ENCODE results near the gene CDH11.

CDH11 gene

DNA sequence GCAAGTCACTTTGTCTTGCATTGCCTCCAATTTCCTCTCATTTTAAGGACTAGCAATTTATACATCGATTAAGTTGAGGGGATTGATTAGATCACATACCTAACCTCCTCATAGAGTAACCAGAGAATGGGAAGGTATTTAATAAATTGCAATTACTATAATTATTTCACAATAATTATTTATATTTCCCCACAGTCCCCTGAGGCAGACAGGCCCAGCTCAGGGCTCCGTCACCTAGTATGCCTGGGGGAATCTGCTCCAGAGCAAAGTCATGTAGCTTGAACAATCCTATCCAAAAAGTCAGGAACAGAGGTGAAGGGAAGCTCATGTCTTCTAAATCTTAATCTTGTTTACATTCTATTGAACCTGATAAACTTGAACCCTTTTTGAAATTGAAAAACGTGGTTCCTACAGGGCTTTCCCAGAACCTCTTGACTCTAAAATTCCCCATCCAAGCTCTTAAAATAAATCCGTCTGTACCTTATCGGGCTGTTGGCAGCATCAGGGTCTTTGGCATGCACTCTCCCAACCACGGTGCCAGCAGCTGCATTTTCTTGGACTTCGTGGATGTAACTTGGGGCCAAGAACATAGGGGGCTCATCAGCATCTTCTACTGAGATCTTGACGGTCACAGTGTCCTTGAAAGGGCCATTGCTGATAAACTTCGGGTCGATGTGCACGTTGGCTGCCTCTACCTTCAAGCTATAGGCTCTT, 140.1 kb downstream of the CDH11 start:
- in situ Hi-C loops (cut with MboI; ENCODE audit: low pct_unique_long_range_greater_than_20kb, low sequenced_read_pairs, unreplicated experiment) = no loop called here
- DNase-seq (ENCODE audit: low spot score) = no peak
- TF ChIP-seq, protein P1, sequence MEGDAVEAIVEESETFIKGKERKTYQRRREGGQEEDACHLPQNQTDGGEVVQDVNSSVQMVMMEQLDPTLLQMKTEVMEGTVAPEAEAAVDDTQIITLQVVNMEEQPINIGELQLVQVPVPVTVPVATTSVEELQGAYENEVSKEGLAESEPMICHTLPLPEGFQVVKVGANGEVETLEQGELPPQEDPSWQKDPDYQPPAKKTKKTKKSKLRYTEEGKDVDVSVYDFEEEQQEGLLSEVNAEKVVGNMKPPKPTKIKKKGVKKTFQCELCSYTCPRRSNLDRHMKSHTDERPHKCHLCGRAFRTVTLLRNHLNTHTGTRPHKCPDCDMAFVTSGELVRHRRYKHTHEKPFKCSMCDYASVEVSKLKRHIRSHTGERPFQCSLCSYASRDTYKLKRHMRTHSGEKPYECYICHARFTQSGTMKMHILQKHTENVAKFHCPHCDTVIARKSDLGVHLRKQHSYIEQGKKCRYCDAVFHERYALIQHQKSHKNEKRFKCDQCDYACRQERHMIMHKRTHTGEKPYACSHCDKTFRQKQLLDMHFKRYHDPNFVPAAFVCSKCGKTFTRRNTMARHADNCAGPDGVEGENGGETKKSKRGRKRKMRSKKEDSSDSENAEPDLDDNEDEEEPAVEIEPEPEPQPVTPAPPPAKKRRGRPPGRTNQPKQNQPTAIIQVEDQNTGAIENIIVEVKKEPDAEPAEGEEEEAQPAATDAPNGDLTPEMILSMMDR (IDR thresholded peaks at IDR 0.05; ENCODE audit: extremely low read depth, insufficient read depth, missing control alignments) = no peak

DNA sequence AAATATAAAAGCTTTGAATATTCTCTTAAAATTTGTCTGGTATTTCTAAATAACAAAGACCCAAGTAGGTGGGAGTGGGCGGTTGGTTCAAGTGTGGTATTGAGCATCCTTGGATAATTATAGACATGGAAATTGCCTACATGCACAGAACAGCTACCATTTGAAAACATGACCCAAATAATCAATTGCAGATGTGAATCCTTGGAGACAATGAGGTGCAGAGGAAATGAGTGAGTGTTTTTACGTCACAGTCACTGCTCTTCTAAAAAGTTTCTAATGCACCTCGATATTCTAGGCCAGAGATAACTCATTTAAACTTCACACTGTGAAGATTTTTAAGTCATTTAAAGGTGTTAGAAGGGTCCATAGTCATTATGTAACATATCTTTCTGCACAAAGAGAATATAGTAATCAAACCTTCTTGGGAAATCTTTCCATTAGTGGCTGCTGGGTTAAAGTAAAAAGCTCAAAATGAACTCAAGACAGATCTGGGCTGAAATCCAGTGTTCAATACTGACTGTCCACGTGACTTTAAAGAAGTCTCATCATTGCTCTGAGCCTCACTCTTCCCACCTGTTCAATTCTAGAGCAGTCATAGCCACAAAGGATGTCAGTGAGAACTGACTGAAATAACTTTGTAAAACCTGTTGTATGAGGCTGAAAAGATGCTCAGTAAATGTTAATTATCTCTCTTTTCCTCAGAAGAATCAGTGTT, 144.5 kb downstream of the CDH11 start:
- TF ChIP-seq, protein P1 (IDR thresholded peaks at IDR 0.05; ENCODE audit: extremely low read depth, insufficient read depth, missing control alignments) = no peak
- in situ Hi-C loops (cut with MboI; ENCODE audit: low pct_unique_long_range_greater_than_20kb, low sequenced_read_pairs, unreplicated experiment) = no loop called here
- DNase-seq (ENCODE audit: low spot score) = no peak

DNA sequence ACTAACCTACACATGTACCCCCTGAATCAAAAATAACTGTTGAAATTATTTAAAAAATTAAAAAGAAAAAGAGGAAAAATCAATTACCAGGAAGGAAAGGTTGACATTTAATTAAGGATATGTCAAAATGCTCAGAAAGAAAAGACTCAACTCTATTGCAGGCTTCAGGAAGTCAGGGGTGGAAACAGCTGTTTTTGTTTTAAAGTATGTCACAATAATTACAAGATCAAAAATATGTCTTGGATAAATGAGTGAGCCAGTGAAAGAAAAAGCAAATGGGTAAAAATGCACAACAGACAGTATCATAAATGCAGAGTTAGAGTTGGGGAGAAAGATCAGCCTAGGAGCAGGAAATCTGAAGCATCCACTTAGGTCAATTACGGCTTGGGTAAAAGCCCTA, 146.0 kb downstream of the CDH11 start:
- in situ Hi-C loops (cut with MboI; ENCODE audit: low pct_unique_long_range_greater_than_20kb, low sequenced_read_pairs, unreplicated experiment) = no loop called here
- TF ChIP-seq, protein P1 (IDR thresholded peaks at IDR 0.05; ENCODE audit: extremely low read depth, insufficient read depth, missing control alignments) = no peak
- DNase-seq (ENCODE audit: low spot score) = no peak

DNA sequence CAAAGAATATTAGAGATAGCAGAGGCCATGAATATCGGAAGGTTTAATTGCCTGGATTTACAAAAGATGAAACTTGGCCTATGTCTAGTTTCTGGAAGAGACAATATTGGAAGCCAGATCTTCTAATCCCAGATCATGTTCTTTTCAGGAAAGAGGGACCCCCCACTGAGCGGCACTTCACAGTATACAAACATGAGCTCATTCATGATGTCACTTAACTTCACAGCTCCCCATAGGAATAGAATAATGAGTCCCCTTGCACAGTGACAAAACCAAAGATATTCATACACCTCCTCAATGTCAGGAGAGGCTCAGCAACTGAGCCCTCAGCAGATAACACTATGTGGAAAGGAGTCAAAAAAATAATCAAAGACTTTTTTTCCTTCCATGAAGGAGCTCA, 147.5 kb downstream of the CDH11 start:
- DNase-seq (ENCODE audit: low spot score) = no peak
- TF ChIP-seq, protein P1 (IDR thresholded peaks at IDR 0.05; ENCODE audit: extremely low read depth, insufficient read depth, missing control alignments) = no peak
- in situ Hi-C loops (cut with MboI; ENCODE audit: low pct_unique_long_range_greater_than_20kb, low sequenced_read_pairs, unreplicated experiment) = no loop called here

DNA sequence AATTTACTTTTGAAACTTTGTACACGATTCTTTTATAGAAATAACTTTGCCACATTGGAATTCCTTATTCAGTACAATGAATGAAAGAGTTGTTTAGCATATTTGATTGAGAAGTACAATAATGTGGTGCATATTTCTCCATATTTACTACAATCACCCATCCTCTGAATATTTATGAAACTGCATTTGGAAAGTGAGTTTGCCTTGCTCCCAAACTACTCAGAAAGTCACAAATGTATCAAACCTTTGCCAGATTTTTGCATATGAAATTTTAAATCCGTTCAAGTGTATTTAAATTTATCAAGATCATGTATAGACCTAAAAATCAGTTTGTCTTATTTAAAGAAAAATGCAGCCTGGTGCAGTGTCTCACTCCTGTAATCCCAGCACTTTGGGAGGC, 148.7 kb downstream of the CDH11 start:
- TF ChIP-seq, protein P1 (IDR thresholded peaks at IDR 0.05; ENCODE audit: extremely low read depth, insufficient read depth, missing control alignments) = no peak
- no peak for DNase-seq (ENCODE audit: low spot score)
- in situ Hi-C loops (cut with MboI; ENCODE audit: low pct_unique_long_range_greater_than_20kb, low sequenced_read_pairs, unreplicated experiment) = no loop called here

DNA sequence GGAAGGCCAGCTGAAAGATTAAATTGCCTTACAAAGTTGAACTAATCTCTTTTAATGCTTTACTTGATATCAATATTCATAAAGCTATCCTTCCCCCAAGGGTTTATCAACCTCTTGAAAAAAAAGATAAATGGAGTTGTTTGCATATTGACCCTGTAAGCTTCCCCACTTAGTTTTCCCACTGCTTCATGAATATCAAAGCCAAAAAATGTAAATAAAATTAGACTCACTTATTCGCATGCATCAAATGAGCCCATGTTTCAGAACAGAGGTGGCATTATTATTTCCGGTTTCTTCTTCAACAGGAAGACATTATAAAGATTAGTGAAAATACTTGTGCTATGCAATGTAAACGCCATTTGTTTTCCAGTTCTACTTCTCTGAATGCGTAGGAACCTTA, 150.7 kb downstream of the CDH11 start:
- DNase-seq (ENCODE audit: low spot score) = no peak
- in situ Hi-C loops (cut with MboI; ENCODE audit: low pct_unique_long_range_greater_than_20kb, low sequenced_read_pairs, unreplicated experiment) = no loop called here
- TF ChIP-seq, protein P1 (IDR thresholded peaks at IDR 0.05; ENCODE audit: extremely low read depth, insufficient read depth, missing control alignments) = no peak

Measured in GM13977 (cell line).